HG02943 (cell line): ENCODE results near the gene SRSF2.
"Not testable (repeated sequence)": the region's sequence is repeated elsewhere in the genome, so short reads cannot be mapped to it uniquely, and the experiment has no call there.

ENCODE experiments used
- ATAC-seq: cut with Tn5 transposase; IDR thresholded peaks from one replicate; pipeline ENCODE4 v1.9.1; 2021; ENCODE audit warnings: mild to moderate bottlenecking, low read depth, moderate library complexity; ENCODE audit not compliant: unreplicated experiment

Gene SRSF2

GRCh38 chr17:76702941-76703637 lies 34.0 kb downstream of the SRSF2 start:
- no peak for ATAC-seq

DNA sequence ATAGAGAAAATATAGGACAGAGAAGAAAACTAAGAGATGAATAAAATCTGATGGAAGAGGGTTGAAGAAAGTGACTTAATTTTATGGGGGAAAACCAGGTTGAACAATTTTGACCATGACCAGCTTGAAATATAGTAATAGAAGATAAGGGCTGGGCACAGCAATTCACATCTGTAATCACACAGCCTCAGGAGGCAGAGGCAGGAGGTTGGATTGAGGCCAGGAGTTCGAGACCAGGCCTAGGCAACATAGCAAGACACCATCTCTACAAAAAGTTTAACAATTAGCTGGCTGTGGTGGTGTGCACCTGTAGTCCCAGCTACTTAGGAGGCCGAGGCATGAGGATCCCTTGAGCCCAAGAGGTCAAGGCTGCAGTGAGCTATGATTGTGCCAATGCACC lies 35.1 kb downstream of the SRSF2 start:
- ATAC-seq: no peak

DNA sequence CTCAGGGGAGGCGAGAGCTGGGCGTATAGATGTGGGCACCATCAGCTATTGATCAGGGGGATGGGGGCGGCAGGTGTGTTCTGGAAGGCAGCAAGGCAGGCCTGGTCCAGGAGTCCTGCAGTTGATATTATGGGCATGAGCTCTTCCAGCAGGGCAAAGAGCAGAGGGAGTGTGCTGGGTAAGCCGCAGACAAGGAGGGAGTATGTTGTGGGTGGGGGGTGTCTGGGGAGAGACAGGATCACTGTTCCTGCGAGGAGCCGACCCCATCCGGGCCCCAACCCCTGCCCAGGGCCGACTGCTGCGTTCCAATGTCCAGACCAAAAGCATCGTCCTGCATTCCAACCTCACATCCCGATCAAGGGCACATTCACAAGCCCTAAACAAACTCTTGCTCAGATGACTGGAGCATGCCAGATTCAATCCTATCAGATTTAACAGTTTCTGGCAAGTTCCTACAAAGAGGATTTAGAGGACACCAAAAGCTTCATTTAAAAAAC lies 35.6 kb downstream of the SRSF2 start:
- no peak for ATAC-seq

DNA sequence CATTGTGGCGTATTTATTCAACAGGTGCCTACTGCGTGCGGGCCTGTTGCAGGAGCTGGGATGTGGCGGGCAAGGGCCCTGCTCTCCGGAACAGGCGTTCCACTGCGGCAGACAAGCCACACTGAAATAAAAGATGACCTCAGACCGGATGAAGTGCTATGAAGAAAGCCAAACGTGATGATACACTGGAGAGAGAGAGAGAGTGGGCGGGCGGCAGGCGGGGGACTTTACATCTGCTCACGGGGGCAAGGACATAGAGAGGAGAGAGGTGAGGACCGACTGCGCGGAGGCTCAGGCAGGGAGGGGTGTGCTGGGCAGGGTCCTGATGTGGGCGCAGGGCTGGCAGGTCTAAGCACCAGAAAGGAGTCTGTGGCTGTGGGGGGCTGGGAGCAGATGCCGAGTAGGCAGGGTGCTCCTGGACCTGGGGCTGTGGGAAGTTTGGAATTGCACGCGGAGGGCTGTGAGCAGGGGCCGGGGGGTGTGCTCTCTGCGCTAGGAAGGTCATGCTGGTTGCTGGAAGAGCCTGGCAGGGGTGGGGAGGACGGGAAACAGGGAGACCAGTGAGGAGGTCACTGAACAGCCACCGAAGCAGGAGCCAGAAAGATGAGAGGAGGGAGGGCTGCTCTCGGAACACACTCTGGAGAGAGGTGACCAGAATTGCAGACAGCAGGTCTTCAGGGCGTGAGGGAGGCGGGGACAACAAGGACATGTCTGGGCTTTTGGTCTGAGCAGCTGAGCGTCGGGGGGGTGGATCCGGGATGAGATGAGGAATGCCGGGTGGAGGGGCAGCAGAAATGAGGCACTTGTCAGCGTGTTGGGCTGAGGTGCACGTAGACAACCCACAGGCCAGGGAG lies 36.3 kb downstream of the SRSF2 start:
- ATAC-seq: no peak

DNA sequence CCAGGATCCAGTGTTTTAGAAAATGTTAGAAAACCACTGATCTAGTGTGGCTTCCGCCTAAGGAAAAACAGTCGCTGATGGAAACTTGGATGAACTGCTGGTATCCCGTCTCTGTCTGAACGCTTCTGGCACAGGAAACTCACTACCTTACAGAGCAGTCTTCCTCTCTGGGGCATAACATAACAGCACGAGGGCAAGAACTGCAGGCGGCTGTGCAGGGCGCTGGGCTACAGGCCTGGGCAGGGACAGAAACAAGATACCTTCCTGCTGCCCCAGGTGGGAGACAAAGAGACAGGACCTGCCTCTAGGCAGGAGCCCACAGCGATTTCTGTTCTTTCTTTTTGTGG lies 36.9 kb downstream of the SRSF2 start:
- no peak for ATAC-seq

DNA sequence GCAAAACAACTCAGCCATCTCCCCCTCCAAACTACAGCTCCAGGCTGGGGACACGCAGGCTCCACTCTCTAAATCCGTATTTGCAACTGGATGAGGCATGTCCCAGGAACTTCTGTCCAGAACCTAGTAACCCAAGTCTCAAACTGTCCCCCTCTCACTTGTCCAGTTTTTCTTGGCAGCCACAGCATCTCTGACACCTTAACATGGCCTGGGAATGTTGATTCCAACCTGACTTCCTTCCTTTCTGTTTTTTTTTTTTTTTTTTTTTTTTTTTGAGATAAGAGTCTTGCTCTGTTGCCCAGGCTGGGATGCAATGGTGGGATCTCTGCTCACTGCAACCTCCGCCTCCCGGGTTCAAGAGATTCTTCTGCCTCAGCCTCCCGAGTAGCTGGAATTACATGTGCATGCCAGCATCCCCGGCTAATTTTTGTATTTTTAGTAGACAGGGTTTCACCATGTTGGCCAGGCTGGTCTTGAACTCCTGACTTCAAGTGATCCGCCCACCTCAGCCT lies 38.6 kb downstream of the SRSF2 start:
- ATAC-seq: not testable (repeated sequence)

GRCh38 chr17:76697702-76698465 lies 39.2 kb downstream of the SRSF2 start:
- ATAC-seq: no peak

DNA sequence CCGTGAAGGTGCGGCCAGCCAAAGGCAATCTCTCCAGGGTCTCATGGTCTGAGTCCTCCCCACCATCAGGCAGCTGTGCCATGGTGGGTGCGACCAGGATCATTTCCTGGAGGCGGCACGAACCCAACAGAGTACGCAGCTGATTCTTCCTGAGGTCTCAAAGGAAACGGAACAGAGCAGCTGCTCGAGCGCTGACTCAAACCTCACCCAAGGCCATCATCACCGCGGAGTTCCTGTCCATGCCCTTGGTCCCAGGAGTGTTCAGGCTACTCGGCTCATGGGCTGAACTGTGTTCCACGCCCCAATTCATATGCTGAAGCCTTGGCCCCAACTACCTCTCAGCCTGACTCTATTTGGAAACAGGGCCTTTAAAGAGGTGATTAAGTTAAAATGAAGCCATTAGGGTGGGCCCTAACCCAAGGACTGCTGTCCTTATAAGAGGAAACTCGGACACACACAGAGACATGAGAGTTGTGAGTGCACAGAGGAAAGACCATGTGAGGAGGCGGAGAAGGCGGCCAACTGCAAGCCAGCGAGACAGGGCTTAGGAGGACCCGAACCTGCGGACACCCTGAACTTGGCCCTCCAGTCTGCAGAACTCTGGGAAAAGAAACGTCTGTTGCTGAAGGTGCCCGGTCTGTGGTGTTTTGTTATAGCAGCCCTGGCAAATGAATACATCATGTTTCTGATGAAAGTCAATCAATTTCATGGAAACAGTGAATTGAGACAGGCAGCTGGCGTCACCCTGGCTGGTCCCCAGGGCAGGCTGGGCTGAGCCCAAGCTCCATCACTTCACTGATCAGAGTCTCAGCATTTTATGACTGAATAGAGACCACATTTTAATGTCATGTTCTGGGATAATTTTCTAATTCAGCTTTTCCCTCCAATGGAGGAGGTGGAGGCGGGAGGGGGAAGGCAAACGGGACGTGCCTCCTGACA lies 40.1 kb downstream of the SRSF2 start:
- ATAC-seq: no peak

GRCh38 chr17:76695059-76695831 lies 41.9 kb downstream of the SRSF2 start:
- ATAC-seq: no peak

GRCh38 chr17:76691379-76692191 lies 45.5 kb downstream of the SRSF2 start:
- ATAC-seq: no peak

- ATAC-seq: no peak
Measured at GRCh38 chr17:76690596-76691280, 46.4 kb downstream of the SRSF2 start.

DNA sequence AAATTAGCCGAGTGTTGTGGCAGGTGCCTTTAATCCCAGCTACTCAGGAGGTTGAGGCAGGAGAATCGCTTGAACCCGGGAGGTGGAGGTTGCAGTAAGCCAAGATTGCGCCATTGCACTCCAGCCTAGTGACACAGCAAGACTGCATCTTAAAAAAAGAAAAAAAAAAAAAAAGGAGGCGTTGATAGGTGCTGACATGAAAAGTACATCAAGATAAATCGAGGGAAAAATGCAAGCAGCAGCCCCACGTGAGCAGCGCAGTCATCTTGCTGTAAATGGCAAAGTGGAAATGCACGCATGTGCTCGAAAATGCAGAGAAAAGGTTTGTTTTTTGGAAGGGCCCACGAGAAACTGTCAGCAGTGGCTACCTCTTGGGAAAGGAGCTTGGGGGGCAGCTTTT lies 47.3 kb downstream of the SRSF2 start:
- no peak for ATAC-seq

GRCh38 chr17:76688165-76688622 lies 48.9 kb downstream of the SRSF2 start:
- ATAC-seq: no peak

GRCh38 chr17:76687298-76688164 lies 49.6 kb downstream of the SRSF2 start:
- ATAC-seq: no peak

DNA sequence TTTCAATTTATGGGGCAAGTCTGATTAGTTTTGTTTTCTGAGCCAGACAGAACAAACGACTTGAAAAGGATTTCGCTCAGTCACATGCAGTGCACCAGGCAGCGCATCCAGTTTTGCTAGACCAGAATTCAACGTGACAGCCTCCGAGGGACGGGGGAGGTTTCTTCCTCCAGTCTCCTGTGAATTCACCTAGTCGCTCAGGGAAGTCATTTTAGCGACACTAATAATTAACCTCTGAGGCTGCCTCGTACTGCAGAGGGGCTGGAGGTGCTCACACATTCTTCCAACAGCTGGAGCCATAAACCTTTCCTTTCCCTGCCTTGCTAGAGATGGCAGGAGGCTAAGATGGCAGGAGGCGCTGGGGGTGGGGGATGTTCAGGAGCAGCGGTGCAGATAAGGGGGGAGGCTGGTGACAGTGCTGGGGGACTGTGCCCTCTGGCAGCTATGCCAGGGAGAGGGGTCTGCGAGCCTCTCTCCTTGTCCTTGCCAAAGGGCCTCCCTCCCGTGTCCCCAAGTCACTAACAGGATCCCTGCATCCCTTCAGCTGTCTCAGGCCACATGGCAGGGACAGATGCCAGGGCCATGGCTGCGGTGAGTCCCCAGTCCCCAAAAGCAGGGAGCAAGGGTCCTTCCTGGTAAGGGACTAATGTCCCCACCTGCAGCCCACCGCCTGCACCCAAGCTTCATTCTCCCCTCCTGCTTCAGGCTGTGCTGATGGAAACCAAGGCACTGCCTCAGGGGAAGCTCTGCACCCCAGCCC lies 50.4 kb downstream of the SRSF2 start:
- ATAC-seq: no peak

- no peak for ATAC-seq
Measured at GRCh38 chr17:76685846-76686245, 51.3 kb downstream of the SRSF2 start.
